NCI-H2107 treated with DMSO at 0.1 percent for 48 hours (cell line): Measurements from ENCODE around the gene SPPL2B.

Experiments used
- DNase-seq: peaks from one replicate; lab custom pipeline; 2025; ENCODE audit not compliant: unreplicated experiment; lab: John Stamatoyannopoulos, UW

Gene SPPL2B

GRCh38 chr19:2296141-2296540, 32.3 kb upstream of the SPPL2B start:
- no peak for DNase-seq

- DNase-seq = no peak
Measured at GRCh38 chr19:2300533-2300932, 28.0 kb upstream of the SPPL2B start.

GRCh38 chr19:2302319-2303210, 25.9 kb upstream of the SPPL2B start:
- no peak for DNase-seq

GRCh38 chr19:2303211-2303798, 25.2 kb upstream of the SPPL2B start:
- no peak for DNase-seq

- no peak for DNase-seq
Measured at GRCh38 chr19:2305452-2306280, 22.8 kb upstream of the SPPL2B start.

GRCh38 chr19:2306281-2306806, 22.1 kb upstream of the SPPL2B start:
- DNase-seq = no peak

GRCh38 chr19:2306971-2307370, 21.5 kb upstream of the SPPL2B start:
- DNase-seq = no peak

GRCh38 chr19:2307518-2308012, 20.9 kb upstream of the SPPL2B start:
- DNase-seq = no peak

- no peak for DNase-seq
Measured at GRCh38 chr19:2308114-2308556, 20.3 kb upstream of the SPPL2B start, which contains the start of gene LINGO3. TSS of gene LINGO3 (minus strand) at chr19:2308154. CDS start at chr19:2291776, 16,378 bp downstream.

GRCh38 chr19:2309734-2310362, 18.6 kb upstream of the SPPL2B start:
- peak; percentile 22 for DNase-seq

GRCh38 chr19:2311093-2311492, 17.4 kb upstream of the SPPL2B start:
- DNase-seq = no peak

- no peak for DNase-seq
Measured at GRCh38 chr19:2312820-2313501, 15.5 kb upstream of the SPPL2B start.

- no peak for DNase-seq
Measured at GRCh38 chr19:2315121-2315817, 13.2 kb upstream of the SPPL2B start.

- DNase-seq = no peak
Measured at GRCh38 chr19:2315818-2316353, 12.6 kb upstream of the SPPL2B start.

GRCh38 chr19:2317300-2317699, 11.2 kb upstream of the SPPL2B start:
- DNase-seq = no peak

- DNase-seq = no peak
Measured at GRCh38 chr19:2317756-2318155, 10.7 kb upstream of the SPPL2B start.

- no peak for DNase-seq
Measured at GRCh38 chr19:2318923-2319322, 9.6 kb upstream of the SPPL2B start.

- no peak for DNase-seq
Measured at GRCh38 chr19:2319551-2319950, 8.9 kb upstream of the SPPL2B start.

- no peak for DNase-seq
Measured at GRCh38 chr19:2320049-2320448, 8.4 kb upstream of the SPPL2B start.
